GM12875 (cell line): ENCODE measurements around the gene BMS1.
"Not testable (repeated sequence)": the region's sequence is repeated elsewhere in the genome, so short reads cannot be mapped to it uniquely, and the experiment has no call there.

Experiments used
- H3K4me3 ChIP-seq: one replicate; pipeline ENCODE4 v1.5.1; 2011; ENCODE audit warnings: low read depth, low read length, control low read depth
- CTCF ChIP-seq: IDR thresholded peaks from 2 replicates; pipeline ENCODE4 v1.5.1; 2011; ENCODE audit warnings: low read depth, mild to moderate bottlenecking, control low read depth, inconsistent platforms, low read length, moderate library complexity, borderline replicate concordance; ENCODE audit not compliant: insufficient read depth

The BMS1 gene

GRCh38 chr10:42816912-42817311 is 34.3 kb downstream of the BMS1 start:
- TF ChIP-seq CTCF = no peak
- no peak overlapping the region for H3K4me3 ChIP-seq

GRCh38 chr10:42817417-42817816 is 34.8 kb downstream of the BMS1 start:
- H3K4me3 ChIP-seq = not testable (repeated sequence)

- not testable (repeated sequence) for H3K4me3 ChIP-seq
These were observed 44.2 kb downstream of the BMS1 start for GRCh38 chr10:42826759-42827158.

GRCh38 chr10:42827201-42827600 is 44.6 kb downstream of the BMS1 start:
- TF ChIP-seq CTCF = no peak
- H3K4me3 ChIP-seq = no peak overlapping the region

- H3K4me3 ChIP-seq = not testable (repeated sequence)
These were observed 45.8 kb downstream of the BMS1 start for GRCh38 chr10:42828391-42828790.

GRCh38 chr10:42830237-42830636 is 47.6 kb downstream of the BMS1 start:
- no peak for TF ChIP-seq CTCF
- no peak overlapping the region for H3K4me3 ChIP-seq

- H3K4me3 ChIP-seq = no peak overlapping the region
- no peak for TF ChIP-seq CTCF
These were observed 53.5 kb downstream of the BMS1 start for GRCh38 chr10:42836096-42836495.

- no peak for TF ChIP-seq CTCF
- no peak overlapping the region for H3K4me3 ChIP-seq
These were observed 54.3 kb downstream of the BMS1 start for GRCh38 chr10:42836771-42837468.

GRCh38 chr10:42844810-42845209 is 62.2 kb downstream of the BMS1 start:
- H3K4me3 ChIP-seq = not testable (repeated sequence)

GRCh38 chr10:42847261-42847660 is 64.7 kb downstream of the BMS1 start:
- not testable (repeated sequence) for H3K4me3 ChIP-seq
